Progenitor cell of endocrine pancreas (in vitro differentiated cells): ENCODE measurements around the gene MYH15. TPM values are rescaled to one million over a fixed set of nuclear protein-coding genes. Genes with fewer than 3 reads are reported as not detected.

ENCODE experiments used
- DNase-seq: peaks from one replicate; pipeline ENCODE4 v3.0.0; 2021; ENCODE audit warnings: low spot score; ENCODE audit not compliant: unreplicated experiment
- H3K27ac Mint-ChIP-seq: 2 replicates; pipeline ENCODE4 v1.8.0; 2021; ENCODE audit warnings: mild to moderate bottlenecking, moderate library complexity, mixed read lengths
- H3K27me3 Mint-ChIP-seq: 2 replicates; pipeline ENCODE4 v1.8.0; 2021; ENCODE audit warnings: mixed read lengths
- H3K36me3 Mint-ChIP-seq: 2 replicates; pipeline ENCODE4 v1.8.0; 2022; ENCODE audit warnings: mixed read lengths; ENCODE audit not compliant: insufficient read depth
- H3K4me1 Mint-ChIP-seq: 2 replicates; pipeline ENCODE4 v1.8.0; 2021; ENCODE audit warnings: low read depth, mixed read lengths
- H3K4me3 Mint-ChIP-seq: 2 replicates; pipeline ENCODE4 v1.8.0; 2021; ENCODE audit warnings: low read depth, mild to moderate bottlenecking, moderate library complexity, mixed read lengths
- H3K9me3 Mint-ChIP-seq: 2 replicates; pipeline ENCODE4 v1.8.0; 2021; ENCODE audit warnings: low read depth, mixed read lengths
- CTCF ChIP-seq: fragments of 200-600 bp; sonication (generic); IDR thresholded peaks from one replicate; pipeline ENCODE4 v1.5.0; 2021; ENCODE audit warnings: antibody characterized with exemption, mild to moderate bottlenecking; ENCODE audit not compliant: unreplicated experiment
- total RNA-seq: library from RNA; stranded (reverse); gene quantifications from 2 replicates; pipeline ENCODE4 v1.2.1, GENCODE V29; 2021

Gene MYH15
- total RNA-seq, 1 donor from 2014 or later = 0.96 TPM

- Mint-ChIP-seq H3K4me1 (peaks cover 12% of the 10 kb centered on the region), H3K27me3 (peaks cover 1% of the 10 kb centered on the region), H3K9me3 (peaks cover 2% of the 10 kb centered on the region), H3K27ac (no peak overlapping the region), H3K4me3 (no peak overlapping the region), H3K36me3 (peaks cover 1% of the 10 kb centered on the region)
- TF ChIP-seq CTCF = peak; percentile 60
- DNase-seq = no peak
Measured at GRCh38 chr3:108406661-108407206, 103.7 kb downstream of the MYH15 start.

- H3K27ac Mint-ChIP-seq = no peak overlapping the region
- H3K4me3 Mint-ChIP-seq = no peak overlapping the region
Measured at GRCh38 chr3:108406063-108406660, 104.2 kb downstream of the MYH15 start.

GRCh38 chr3:108404368-108404767 lies 106.0 kb downstream of the MYH15 start:
- Mint-ChIP-seq H3K9me3 (no peaks in the 10 kb centered on the region), H3K27ac (no peak overlapping the region), H3K36me3 (no peaks in the 10 kb centered on the region), H3K4me3 (no peak overlapping the region), H3K4me1 (peaks cover 12% of the 10 kb centered on the region), H3K27me3 (peaks cover 4% of the 10 kb centered on the region)
- TF ChIP-seq CTCF = no peak
- no peak for DNase-seq

More at GRCh38 chr3:108406063-108406660, 104.2 kb downstream of the MYH15 start:
- TF ChIP-seq CTCF = no peak
- Mint-ChIP-seq H3K9me3 (no peaks in the 10 kb centered on the region), H3K27me3 (peaks cover 4% of the 10 kb centered on the region), H3K36me3 (no peaks in the 10 kb centered on the region), H3K4me1 (peaks cover 12% of the 10 kb centered on the region)
- DNase-seq = no peak

- H3K4me1 Mint-ChIP-seq = peaks cover 12% of the 10 kb centered on the region
- no peaks in the 10 kb centered on the region for H3K36me3 Mint-ChIP-seq
- no peak overlapping the region for H3K27ac Mint-ChIP-seq
- H3K4me3 Mint-ChIP-seq = no peak overlapping the region
- H3K27me3 Mint-ChIP-seq = peaks cover 4% of the 10 kb centered on the region
- no peak for DNase-seq
- no peaks in the 10 kb centered on the region for H3K9me3 Mint-ChIP-seq
- TF ChIP-seq CTCF = no peak
Measured at GRCh38 chr3:108403686-108404345, 106.6 kb downstream of the MYH15 start.

- Mint-ChIP-seq H3K27me3 (peaks cover 4% of the 10 kb centered on the region), H3K36me3 (no peaks in the 10 kb centered on the region), H3K4me1 (peaks cover 9% of the 10 kb centered on the region), H3K9me3 (no peaks in the 10 kb centered on the region), H3K4me3 (no peak overlapping the region), H3K27ac (no peak overlapping the region)
- no peak for DNase-seq
- no peak for TF ChIP-seq CTCF
Measured at GRCh38 chr3:108403198-108403597, 107.2 kb downstream of the MYH15 start.
